ENCODE data around the gene SERPINB10.

- no peak for TF ChIP-seq JUND (IDR thresholded peaks at IDR 0.05; ENCODE audit: low read length)
- no peak for TF ChIP-seq CTCF (IDR thresholded peaks at IDR 0.05; ENCODE audit: control extremely low read depth in 1 of 3, insufficient read depth in 1 of 3, low read depth in 1 of 3, low read length in 3 of 3)
- TF ChIP-seq MAX (IDR thresholded peaks at IDR 0.05), result no peak
- no peak for TF ChIP-seq CBX8 (IDR thresholded peaks at IDR 0.05; ENCODE audit: borderline replicate concordance, low read depth, low read length)
- TF ChIP-seq JUN (IDR thresholded peaks at IDR 0.05; ENCODE audit: low read depth, low read length), result no peak
- TF ChIP-seq RFX5 (IDR thresholded peaks at IDR 0.05; ENCODE audit: borderline replicate concordance, low read depth, low read length), result no peak
- TF ChIP-seq CREB1 (IDR thresholded peaks at IDR 0.05), result no peak
- no peak for TF ChIP-seq EGR1 (IDR thresholded peaks at IDR 0.05; ENCODE audit: borderline replicate concordance, low read depth, low read length)
- TF ChIP-seq MAFK (IDR thresholded peaks at IDR 0.05; ENCODE audit: low read depth, low read length), result no peak
- no peak for TF ChIP-seq CHD1 (IDR thresholded peaks at IDR 0.05; ENCODE audit: low read depth, low read length)
Measured at GRCh38 chr18:63928331-63928730, 20.6 kb downstream of the SERPINB10 start.

All from H1 (cell line).